ENCODE measurements around the gene FAM25A. TPM values are rescaled to one million over a fixed set of nuclear protein-coding genes. Genes with fewer than 3 reads are reported as not detected.
A peak's percentile ranks its signal among the peaks of the same experiment; 100 is the strongest.

FAM25A gene
- total RNA-seq, 6 experiments from 2014 or later, result not detected

DNA sequence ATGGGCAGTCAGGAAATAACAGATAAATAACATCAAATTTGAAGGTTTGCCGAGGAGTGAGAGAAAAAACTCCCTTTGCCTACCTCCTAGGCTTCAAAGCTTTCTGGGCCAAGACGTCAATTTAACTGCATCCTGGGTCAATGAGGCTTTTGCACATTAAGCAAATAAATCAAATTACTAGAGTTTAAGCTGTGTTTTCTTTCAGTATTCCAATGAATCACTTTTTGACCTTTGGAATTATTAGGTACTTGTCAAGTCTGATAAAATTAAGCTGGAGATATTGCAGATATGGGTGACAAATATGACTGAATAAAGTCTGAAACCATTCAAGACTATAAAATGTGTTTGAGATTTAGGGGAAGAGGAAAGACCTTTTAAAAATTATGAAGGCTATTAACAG is 52.4 kb downstream of the FAM25A start:
- no peak for TF ChIP-seq POLR2A (IDR thresholded peaks at IDR 0.05)
- TF ChIP-seq, protein P1, sequence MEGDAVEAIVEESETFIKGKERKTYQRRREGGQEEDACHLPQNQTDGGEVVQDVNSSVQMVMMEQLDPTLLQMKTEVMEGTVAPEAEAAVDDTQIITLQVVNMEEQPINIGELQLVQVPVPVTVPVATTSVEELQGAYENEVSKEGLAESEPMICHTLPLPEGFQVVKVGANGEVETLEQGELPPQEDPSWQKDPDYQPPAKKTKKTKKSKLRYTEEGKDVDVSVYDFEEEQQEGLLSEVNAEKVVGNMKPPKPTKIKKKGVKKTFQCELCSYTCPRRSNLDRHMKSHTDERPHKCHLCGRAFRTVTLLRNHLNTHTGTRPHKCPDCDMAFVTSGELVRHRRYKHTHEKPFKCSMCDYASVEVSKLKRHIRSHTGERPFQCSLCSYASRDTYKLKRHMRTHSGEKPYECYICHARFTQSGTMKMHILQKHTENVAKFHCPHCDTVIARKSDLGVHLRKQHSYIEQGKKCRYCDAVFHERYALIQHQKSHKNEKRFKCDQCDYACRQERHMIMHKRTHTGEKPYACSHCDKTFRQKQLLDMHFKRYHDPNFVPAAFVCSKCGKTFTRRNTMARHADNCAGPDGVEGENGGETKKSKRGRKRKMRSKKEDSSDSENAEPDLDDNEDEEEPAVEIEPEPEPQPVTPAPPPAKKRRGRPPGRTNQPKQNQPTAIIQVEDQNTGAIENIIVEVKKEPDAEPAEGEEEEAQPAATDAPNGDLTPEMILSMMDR (IDR thresholded peaks at IDR 0.05), result no peak
- no peaks in the 10 kb centered on the region for H3K27me3 ChIP-seq
- no peak overlapping the region for H3K4me3 ChIP-seq
- peaks cover 0 to 25% (median 4%) of the 10 kb centered on the region in 4 donors for H3K4me1 ChIP-seq
- WGBS (ENCODE audit: insufficient coverage, low coverage, low lambda C conversion rate, missing lambda C conversion rate), result 20% methylated on average over 2 of the region's 2 CpGs
- peaks cover 0 to 86% (median 25%) of the 10 kb centered on the region in 4 donors for H3K36me3 ChIP-seq
- no peak overlapping the region for H3K27ac ChIP-seq
- DNase-seq (no peak), ATAC-seq (peak in 2 of 4 donors; percentile 17 to 70)
- intact Hi-C loops (cut with DNase I), result no loop called here
- no peaks in the 10 kb centered on the region for H3K9me3 ChIP-seq

Small RNA genes lying within 50 kb of the gene (small RNA-seq; reads per million reads assigned to genes)
- gene AL136982.5 (0 reads per million in 2 experiments), gene BMS1P3 (0 reads per million in 2 experiments), gene FAM25A (0 reads per million in 2 experiments), gene RNU6-529P (0 reads per million in 2 experiments)

Other genes with a start within 250 kb of the FAM25A start
- 10 to 100 TPM in 3 of 6 experiments, 1 to 10 TPM in 3; 6.2 to 11.8 (median 9.1) TPM for gene MMRN2, start 62.7 kb upstream of the FAM25A start, total RNA-seq
- gene SNCG, start 61.7 kb upstream of the FAM25A start, total RNA-seq, result 10 to 100 TPM in 2 of 6 experiments, 1 to 10 TPM in 4; 1.1 to 21.2 (median 2.2) TPM
- gene ADIRF, start 51.8 kb upstream of the FAM25A start, total RNA-seq, result 10 to 100 TPM; 11.1 to 77.6 (median 28.6) TPM
- gene GLUD1, start 74.5 kb downstream of the FAM25A start, total RNA-seq, result 100 to 1,000 TPM; 272 to 652 (median 433) TPM
- 10 to 100 TPM; 22.5 to 33.2 (median 27.2) TPM for gene SHLD2, start 74.9 kb downstream of the FAM25A start, total RNA-seq
- 1 to 10 TPM in 2 of 6 experiments, under 1 TPM in 3, not detected in 1; 0.21 to 1.5 (median 0.56) TPM for gene NUTM2A, start 205.2 kb downstream of the FAM25A start, total RNA-seq

Measured in right lobe of liver (tissue), 6 donors.